K562 (cell line): Measurements from ENCODE around the gene ANKS3. TPM values are rescaled to one million over a fixed set of nuclear protein-coding genes. Genes with fewer than 3 reads are reported as not detected.
A peak's percentile ranks its signal among the peaks of the same experiment; 100 is the strongest.

Source experiments
- CXXC5 ChIP-seq: fragments of 250-450 bp; sonication (Bioruptor Pico); IDR thresholded peaks from 2 replicates; pipeline ENCODE4 v1.8.0; 2022; ENCODE audit warnings: inconsistent platforms, mild to moderate bottlenecking, moderate library complexity
- MGA ChIP-seq: fragments of 450-650 bp; IDR thresholded peaks from 2 replicates; pipeline ENCODE4 v1.6.1; 2016; ENCODE audit warnings: mild to moderate bottlenecking, moderate library complexity
- REST ChIP-seq, 2 experiments: fragments of 450-650 bp; formaldehyde crosslinking in 1 of 2; IDR thresholded peaks; 2 replicates each; pipeline versions ENCODE4 v1.4.0 to v1.6.1; 2014 to 2020; ENCODE audit warnings: mild to moderate bottlenecking in 2 of 2, borderline replicate concordance in 1 of 2, low read depth in 1 of 2
- SAFB2 ChIP-seq: fragments of 200-400 bp; formaldehyde crosslinking; IDR thresholded peaks from 2 replicates; pipeline ENCODE4 v1.6.1; 2018; ENCODE audit warnings: borderline replicate concordance, low read length, low read depth, moderate library complexity; ENCODE audit not compliant: severe bottlenecking
- SIN3B ChIP-seq: fragments of 450-650 bp; IDR thresholded peaks from 2 replicates; pipeline ENCODE4 v1.6.1; 2017; ENCODE audit warnings: low read depth, mild to moderate bottlenecking, moderate library complexity
- ZFX ChIP-seq: sonication (generic); formaldehyde crosslinking; IDR thresholded peaks from 2 replicates; pipeline ENCODE4 v1.8.0; 2022; ENCODE audit warnings: mild to moderate bottlenecking, missing genetic modification reagents, moderate library complexity
- ZNF212 ChIP-seq: fragments of 450-650 bp; formaldehyde crosslinking; IDR thresholded peaks from 2 replicates; pipeline ENCODE4 v1.4.0; 2020; ENCODE audit warnings: mild to moderate bottlenecking
- polyA plus RNA-seq, 8 experiments: library from polyadenylated mRNA; depleted of rRNA in 4 of 8; stranded (reverse) in 5 of 8; unstranded in 3 of 8; fragments of >200 nt; fragmentation: Nextera tagmentation in 2 of 8; fragmentation: Illumina TruSeq in 1 of 8; extraction: Ambion mirVana in 2 of 8; extraction: Trizol in 1 of 8; gene quantifications; 2 replicates each; pipeline versions ENCODE4 v1.2.1 to v1.2.3, GENCODE V29; 2011 to 2014; ENCODE audit warnings: inconsistent platforms in 1 of 8, missing spikeins in 1 of 8
- total RNA-seq, 7 experiments: library from RNA; depleted of rRNA in 6 of 7; stranded (reverse); fragments of >200 nt in 6 of 7; fragmentation: Illumina TruSeq in 2 of 7; extraction: Trizol in 2 of 7; gene quantifications; 2 replicates each; pipeline versions ENCODE4 v1.2.1 to v1.2.3, GENCODE V29; 2011 to 2021; ENCODE audit warnings: low replicate concordance in 1 of 7

ANKS3 gene
- total and polyA plus RNA-seq, 9 of the 15 experiments (the other 6 are each of a cell fraction or from before 2014, with no cell fraction given) = 0.43 to 25.7 (median 14.8) TPM

- TF ChIP-seq MGA (no peak), CXXC5 (CRISPR knock-in tag) (no peak), SAFB2 (no peak), SIN3B (no peak), ZNF212 (CRISPR knock-in tag) (no peak), ZFX (CRISPR knock-in tag) (peak; percentile 62), REST (IDR thresholded peaks at IDR 0.05; ENCODE audit: borderline replicate concordance) (no peak), REST (CRISPR knock-in tag; IDR thresholded peaks at IDR 0.05; ENCODE audit: low read depth) (peak; percentile 46; the same call in 1 of the 2 replicates)
Observed at GRCh38 chr16:4693956-4694641, 40.0 kb downstream of the ANKS3 start (continued).
